COR-L47 (cell line): Measurements from ENCODE around the gene FOXP1.

Experiments
- DNase-seq: peaks from one replicate; lab custom pipeline; 2025; lab: John Stamatoyannopoulos, UW

FOXP1 gene

DNA sequence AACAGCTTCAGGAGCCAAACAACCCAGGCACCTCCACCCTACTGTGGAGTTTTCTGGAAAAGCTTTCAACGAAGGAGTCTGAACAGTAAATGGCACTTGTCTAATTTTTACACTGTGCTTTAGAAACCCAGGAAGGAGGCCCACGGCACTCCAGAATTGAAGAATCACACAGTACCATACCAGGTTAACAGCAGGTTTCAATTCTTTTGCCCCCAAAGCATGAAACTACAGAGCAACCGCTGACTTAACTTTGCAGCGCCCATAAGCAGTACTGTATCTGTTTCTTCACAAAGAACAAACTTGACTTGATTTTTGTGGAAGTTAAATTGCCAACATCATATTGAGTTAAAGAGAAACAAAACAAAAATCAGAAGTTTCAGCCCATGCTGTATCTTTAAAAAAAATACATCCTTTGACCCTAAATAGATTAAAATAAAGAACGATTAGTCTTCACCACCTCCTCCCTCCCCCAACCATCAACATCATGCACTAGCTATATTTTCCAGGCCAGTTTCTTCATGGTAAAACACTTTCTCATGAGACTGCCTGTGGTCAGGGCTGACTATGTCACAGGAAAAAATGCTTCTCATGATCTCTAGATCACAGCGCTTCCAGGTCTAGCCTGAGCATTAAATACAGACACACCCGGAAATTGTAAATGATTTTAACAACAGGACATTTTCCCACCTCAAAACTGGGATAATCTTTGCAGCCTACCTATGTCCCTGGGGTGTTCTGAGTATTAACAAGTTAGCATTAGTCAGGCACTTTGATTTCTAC, 456.3 kb downstream of the FOXP1 start:
- DNase-seq = no peak

DNA sequence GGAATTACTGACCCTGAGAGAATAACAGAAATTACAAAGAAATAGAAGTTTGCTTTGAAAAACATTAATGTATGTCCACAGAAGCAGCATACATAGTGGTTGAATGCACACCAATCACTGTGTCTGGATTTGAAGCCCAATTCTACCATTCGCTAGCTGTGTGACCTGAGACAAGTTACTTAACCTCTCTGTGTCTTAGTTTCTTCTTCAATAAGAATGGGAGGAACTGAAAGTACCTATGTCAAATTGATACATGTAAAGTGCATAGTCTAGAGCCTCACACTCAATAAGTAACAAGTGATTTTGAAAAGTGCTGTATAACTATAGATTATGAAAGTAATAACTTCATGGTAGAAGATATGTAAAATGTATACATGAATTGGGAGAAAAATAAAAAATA, 457.8 kb downstream of the FOXP1 start:
- DNase-seq = no peak

DNA sequence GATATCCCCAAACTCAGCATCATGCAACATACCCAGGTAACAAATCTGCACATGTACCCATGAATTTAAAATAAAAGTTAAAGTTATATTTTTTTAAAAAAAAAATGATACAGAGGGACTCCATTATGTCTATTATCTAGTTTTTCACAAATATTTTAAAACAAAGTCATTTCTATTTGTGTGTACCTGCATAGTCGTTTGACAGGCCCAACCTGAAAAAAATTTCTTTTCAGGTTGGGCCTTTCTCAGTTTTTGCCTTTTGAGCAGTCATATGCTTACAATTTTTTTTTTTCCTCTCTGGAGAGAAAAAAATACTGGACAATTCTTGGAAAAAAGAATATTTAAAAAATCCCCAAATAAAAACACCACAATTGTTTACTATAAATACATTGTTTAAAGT, 459.5 kb downstream of the FOXP1 start:
- DNase-seq = no peak

DNA sequence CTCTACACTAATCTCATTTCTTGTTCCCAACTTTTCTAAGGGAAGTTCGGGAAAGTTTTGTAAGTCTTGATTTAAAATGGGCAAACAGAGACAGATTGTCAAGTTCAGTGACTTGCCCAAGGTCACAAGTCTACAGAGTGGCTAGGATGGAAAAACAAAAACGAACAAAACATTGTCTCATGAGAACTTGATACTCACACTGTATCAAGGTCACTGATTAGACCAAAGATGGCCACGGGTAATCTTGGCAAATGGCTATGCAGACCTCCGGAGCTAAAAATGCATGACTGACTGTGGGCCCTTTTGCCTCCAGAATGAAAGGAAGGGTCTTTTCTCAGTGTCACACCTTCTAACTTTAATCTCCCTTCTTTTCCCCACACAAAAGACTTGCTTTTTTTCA, 460.9 kb downstream of the FOXP1 start:
- DNase-seq = no peak

- no peak for DNase-seq
Observed at GRCh38 chr3:71121429-71122167, 461.9 kb downstream of the FOXP1 start.

DNA sequence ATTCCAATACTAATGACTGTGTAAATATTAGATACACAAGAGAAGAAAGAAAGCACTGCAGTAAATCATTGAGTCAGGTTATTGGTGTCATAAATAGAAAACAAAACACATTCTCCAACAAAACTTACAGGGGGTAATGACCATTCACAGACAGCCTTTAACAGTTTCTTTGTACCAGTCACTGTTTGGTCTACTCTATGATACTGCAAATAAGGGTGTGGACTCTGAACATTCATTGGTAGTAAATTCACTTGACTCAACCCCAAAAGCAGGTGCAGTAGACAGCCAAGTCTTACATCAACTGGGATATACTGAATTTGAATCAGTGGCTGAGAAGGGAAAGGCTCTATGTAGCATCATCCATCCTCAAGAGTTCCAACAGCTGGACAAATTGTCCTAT, 463.5 kb downstream of the FOXP1 start:
- no peak for DNase-seq

DNA sequence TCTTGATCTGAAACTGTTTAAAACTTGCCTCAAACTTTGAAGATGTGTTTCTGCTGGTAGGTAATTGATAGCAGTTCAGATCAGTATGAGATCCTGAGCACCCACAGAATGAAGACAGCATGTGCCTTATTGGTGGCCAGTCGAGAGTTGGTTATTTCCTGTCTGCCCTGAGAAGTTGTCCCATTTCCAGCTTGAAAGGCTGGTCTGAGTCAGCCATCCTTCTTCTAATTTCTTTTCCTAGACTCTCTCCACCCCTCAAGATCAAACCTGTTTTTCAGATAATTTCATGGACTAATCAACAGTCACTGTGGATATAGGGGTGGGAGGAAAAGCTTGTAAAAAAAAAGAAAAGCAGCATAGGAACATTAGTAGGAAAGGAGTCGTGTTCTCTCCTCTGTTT, 464.4 kb downstream of the FOXP1 start:
- DNase-seq = no peak

DNA sequence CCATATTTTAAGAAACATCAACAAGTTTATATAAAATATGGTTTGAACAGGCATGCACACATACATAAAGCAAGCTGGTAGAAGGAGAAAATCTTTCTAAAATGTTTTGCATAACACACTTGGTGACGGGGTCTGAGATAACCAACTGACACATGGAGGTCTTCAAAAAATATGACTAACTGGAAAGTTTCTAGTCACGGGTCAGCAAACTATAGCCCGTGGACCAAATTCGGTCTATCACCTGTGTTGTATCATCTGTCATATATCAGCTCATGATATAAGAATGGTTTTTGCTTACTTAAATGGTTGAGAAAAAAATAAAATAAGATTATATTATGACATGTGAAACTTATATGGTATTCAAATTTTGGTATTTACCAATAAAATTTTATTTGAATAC, 465.1 kb downstream of the FOXP1 start:
- no peak for DNase-seq

- DNase-seq = no peak
Observed at GRCh38 chr3:71117572-71118247, 465.8 kb downstream of the FOXP1 start.

DNA sequence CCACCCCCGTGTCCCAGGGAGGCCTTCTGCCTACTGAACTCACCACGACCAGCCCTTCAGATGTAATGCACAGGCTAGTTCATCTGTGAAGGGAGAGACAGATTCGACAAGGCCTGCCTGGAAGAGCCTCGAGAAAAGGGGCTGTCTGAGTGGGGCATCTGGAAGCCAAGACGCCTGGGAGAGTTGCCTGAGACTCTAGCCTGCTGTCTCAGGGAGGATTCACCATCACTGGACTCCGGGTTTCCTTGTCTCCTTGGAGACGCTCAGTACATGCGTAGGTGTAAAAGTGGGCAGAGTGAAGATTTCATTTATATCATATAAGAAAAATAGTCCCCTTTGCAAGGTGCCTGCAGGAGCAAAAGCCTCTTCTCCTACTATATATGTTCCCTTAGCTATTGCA, 468.9 kb downstream of the FOXP1 start:
- DNase-seq = no peak

GRCh38 chr3:71112576-71112975, 471.0 kb downstream of the FOXP1 start:
- no peak for DNase-seq

DNA sequence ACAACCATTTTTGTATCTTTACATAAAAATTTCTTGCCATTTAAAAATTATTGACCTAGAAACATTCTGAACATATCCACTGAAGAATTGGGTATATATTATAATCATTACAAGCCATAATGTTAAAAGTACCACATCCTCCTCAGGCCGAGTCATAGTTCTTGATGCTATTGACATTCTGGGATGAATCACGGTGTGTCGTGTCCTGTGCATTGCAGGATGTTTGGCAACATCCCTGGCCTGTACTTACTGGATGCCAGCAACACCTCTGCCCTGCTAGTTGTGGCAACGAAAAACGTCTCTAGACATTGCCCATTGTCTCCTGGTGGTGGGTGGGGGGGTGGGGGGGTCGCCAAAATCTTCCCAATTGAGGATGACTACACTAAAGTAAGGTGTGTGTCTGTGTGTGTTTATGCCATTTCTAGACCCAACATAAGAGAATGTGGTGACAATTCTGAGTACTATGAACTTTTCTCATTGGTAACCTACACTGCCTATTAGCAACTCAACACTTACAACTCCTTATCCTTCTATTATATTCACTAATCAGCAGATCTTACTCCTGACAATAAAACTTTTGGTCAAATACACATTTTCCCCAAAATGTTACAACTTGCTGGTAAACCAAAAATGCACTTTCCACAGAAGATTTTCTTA, 471.6 kb downstream of the FOXP1 start:
- no peak for DNase-seq

DNA sequence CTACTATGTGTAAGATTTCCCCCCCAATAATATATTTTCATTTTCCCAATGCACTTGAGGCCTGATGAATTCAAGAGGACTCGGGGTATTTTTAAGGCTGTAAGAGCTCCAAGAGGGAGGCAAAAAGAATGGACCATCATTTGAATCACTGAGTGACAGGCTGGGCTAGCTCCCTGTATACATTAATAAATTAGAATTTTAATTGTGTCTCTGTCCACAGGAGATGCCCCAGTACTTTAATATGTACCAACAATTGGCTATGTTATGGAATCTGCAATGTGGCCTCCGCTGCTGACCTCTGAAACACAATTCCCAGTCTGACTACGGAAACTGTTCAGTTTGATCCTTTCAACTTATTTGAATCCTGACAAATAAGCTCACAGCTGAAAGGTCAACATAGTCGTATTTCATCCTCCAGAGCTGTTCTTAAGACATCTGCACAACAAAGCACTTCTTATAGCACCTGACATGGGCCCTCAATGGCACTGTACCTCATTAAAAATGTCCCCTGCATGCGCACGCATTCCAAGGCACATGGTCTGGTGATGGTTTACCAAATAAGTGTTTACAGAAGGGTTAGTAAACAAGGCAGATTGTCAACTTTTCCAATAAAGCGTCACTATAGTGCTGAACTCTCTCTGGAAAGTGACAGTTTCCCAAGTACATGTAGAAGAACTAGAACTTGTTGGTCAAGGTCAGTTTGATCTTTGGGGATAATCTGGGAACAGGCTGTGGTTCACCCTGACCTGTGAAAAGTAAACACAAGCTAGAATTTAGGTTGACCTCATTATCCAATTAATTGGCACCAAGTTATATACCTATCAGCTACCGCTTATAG, 472.9 kb downstream of the FOXP1 start:
- no peak for DNase-seq

- no peak for DNase-seq
Observed at GRCh38 chr3:71109977-71110285, 473.6 kb downstream of the FOXP1 start.

DNA sequence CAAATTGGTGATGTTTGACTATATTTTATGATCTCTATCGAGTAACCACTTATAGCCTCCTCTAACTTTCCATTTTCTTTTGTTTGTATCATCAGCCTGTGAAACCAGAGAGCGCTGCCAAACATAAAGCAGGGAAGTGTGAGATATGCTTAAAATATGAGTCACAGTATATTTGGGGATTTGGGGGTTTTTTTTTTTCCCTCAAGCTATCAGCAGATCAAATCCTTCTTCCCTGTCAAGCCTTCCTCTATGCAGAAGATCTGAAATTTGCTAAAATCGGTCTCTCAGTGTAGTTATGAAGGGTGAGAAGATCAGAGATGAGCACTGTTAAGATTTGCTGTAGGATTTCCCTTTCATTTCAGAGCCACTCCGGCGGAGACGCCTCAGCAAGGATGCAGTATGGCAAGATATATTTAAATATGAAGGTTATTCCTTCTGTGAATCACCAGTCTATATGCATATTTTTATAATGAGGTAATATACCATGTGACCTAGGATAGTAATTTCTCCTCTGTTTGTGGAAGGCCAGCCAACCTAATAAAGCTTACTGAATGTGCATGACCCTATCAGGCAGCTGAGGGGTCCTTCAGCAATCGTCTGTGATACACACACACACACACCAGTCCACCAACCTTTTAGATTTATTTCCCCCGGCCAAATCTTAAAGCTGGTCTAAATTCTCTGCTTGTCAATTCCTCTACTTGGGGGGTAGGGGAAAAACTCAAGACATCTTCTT, 474.1 kb downstream of the FOXP1 start:
- DNase-seq = no peak

- DNase-seq = no peak
Observed at GRCh38 chr3:71107926-71108325, 475.6 kb downstream of the FOXP1 start.

- DNase-seq = no peak
Observed at GRCh38 chr3:71104976-71105375, 478.6 kb downstream of the FOXP1 start.

DNA sequence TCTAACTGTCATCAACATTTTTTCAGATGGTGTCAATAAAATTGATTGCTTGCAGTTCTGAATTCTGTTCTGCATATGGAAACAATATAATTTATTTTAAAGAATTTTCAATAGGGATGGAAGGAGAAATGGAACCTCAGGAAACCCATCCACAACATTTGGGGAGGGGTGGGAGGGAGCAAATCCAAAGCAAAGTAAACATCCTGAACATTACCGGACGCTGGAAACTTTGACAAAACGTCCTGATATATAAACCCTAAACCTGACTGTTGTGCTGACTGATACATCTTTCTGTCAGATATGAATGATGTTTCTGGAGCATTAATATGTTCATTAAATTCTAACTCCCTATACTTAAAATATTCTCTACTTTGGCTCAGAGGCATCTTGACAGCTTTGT, 479.0 kb downstream of the FOXP1 start:
- DNase-seq = no peak

- DNase-seq = no peak
Observed at GRCh38 chr3:71104121-71104541, 479.4 kb downstream of the FOXP1 start.

- DNase-seq = peak; percentile 63
Observed at GRCh38 chr3:71103430-71103921, 480.1 kb downstream of the FOXP1 start.
